Keratinocyte (primary cell): ENCODE results near the gene VSIR. TPM values are rescaled to one million over a fixed set of nuclear protein-coding genes. Genes with fewer than 3 reads are reported as not detected.
A peak's percentile ranks its signal among the peaks of the same experiment; 100 is the strongest.

Experiments used
- DNase-seq: peaks from one replicate; pipeline ENCODE4 v3.0.0-alpha.2; 2011; ENCODE audit warnings: low read depth, missing footprints, low spot score
- FAIRE-seq: peaks from 2 replicates; lab custom pipeline; 2011; peaks lifted over from hg19 to GRCh38; lab: Jason Lieb, UNC
- H2AFZ ChIP-seq: 2 replicates; pipeline ENCODE4 v1.6.0; 2012; ENCODE audit warnings: low read length, control low read depth, inconsistent platforms; ENCODE audit not compliant: control insufficient read depth
- H3K27ac ChIP-seq: 2 replicates; pipeline ENCODE4 v1.5.1; 2011; ENCODE audit warnings: low read length; ENCODE audit not compliant: control insufficient read depth, insufficient read depth
- H3K27me3 ChIP-seq: 3 replicates; pipeline ENCODE4 v1.6.0; 2011; ENCODE audit warnings: low read length; ENCODE audit not compliant: control insufficient read depth, insufficient read depth; ENCODE audit errors: extremely low read depth
- H3K36me3 ChIP-seq, 2 experiments: 2 replicates in 1 of 2; 3 replicates in 1 of 2; pipeline ENCODE4 v1.5.1; 2011; ENCODE audit warnings: low read length in 2 of 2, mild to moderate bottlenecking in 1 of 2; ENCODE audit not compliant: control insufficient read depth in 2 of 2, insufficient read depth in 2 of 2; ENCODE audit errors: extremely low read depth in 1 of 2
- H3K4me1 ChIP-seq: 3 replicates; pipeline ENCODE4 v1.5.1; 2011; ENCODE audit warnings: low read length; ENCODE audit not compliant: control insufficient read depth, insufficient read depth; ENCODE audit errors: extremely low read depth
- H3K4me2 ChIP-seq: 3 replicates; pipeline ENCODE4 v1.6.0; 2011; ENCODE audit warnings: low read depth, low read length; ENCODE audit not compliant: control insufficient read depth, insufficient read depth; ENCODE audit errors: extremely low read depth
- H3K4me3 ChIP-seq, 3 experiments: fragments of 200-600 bp in 1 of 3; sonication (generic) in 1 of 3; 2 replicates in 2 of 3; 3 replicates in 1 of 3; pipeline ENCODE4 v1.5.1; 2011 to 2016; ENCODE audit warnings: low read length in 3 of 3, mild to moderate bottlenecking in 3 of 3, control low read depth in 2 of 3, inconsistent platforms in 1 of 3, low read depth in 1 of 3, mixed read lengths in 1 of 3, mixed run types in 1 of 3, moderate library complexity in 1 of 3; ENCODE audit not compliant: control insufficient read depth in 2 of 3, insufficient read depth in 2 of 3; ENCODE audit errors: extremely low read depth in 1 of 3
- H3K79me2 ChIP-seq: 2 replicates; pipeline ENCODE4 v1.6.0; 2012; ENCODE audit warnings: low read length; ENCODE audit not compliant: control insufficient read depth, insufficient read depth
- H3K9ac ChIP-seq: 3 replicates; pipeline ENCODE4 v1.6.0; 2011; ENCODE audit warnings: low read length; ENCODE audit not compliant: control insufficient read depth, insufficient read depth; ENCODE audit errors: extremely low read depth
- H3K9me1 ChIP-seq: 3 replicates; pipeline ENCODE4 v1.6.0; 2011; ENCODE audit warnings: low read length; ENCODE audit not compliant: control insufficient read depth, insufficient read depth; ENCODE audit errors: extremely low read depth
- H3K9me3 ChIP-seq: 2 replicates; pipeline ENCODE4 v1.5.1; 2012; ENCODE audit warnings: low read depth, low read length; ENCODE audit not compliant: control insufficient read depth
- H4K20me1 ChIP-seq: 3 replicates; pipeline ENCODE4 v1.6.0; 2011; ENCODE audit warnings: low read length; ENCODE audit not compliant: control insufficient read depth, insufficient read depth; ENCODE audit errors: extremely low read depth
- EZH2 ChIP-seq: IDR thresholded peaks from one replicate; pipeline ENCODE4 v1.6.1; 2012; ENCODE audit warnings: inconsistent platforms, mild to moderate bottlenecking, low read length, moderate library complexity
- dilution Hi-C: fragments of 300-500 bp; cut with MboI; formaldehyde crosslinking; loops from one replicate; pipeline ENCODE4 v1.7.0; 2020; ENCODE audit warnings: low sequenced_read_pairs; ENCODE audit not compliant: extremely low pct_ligation_motif_present
- polyA plus RNA-seq, 5 experiments: library from polyadenylated mRNA; depleted of rRNA in 3 of 5; stranded (reverse) in 3 of 5; stranded (forward) in 1 of 5; unstranded in 1 of 5; fragments of >200 nt; gene quantifications; 1 replicate in 1 of 5; 2 replicates in 3 of 5; 3 replicates in 1 of 5; pipeline versions ENCODE4 v1.2.1 to v1.2.3, GENCODE V29; 2011 to 2012; ENCODE audit warnings: missing spikeins in 2 of 5, low read depth in 1 of 5, low replicate concordance in 1 of 5
- TF ChIP-seq, protein P1 (sequence below), 3 experiments: IDR thresholded peaks in 1 of 3; conservative IDR thresholded peaks in 1 of 3; optimal IDR thresholded peaks in 1 of 3; 2 replicates in 2 of 3; 3 replicates in 1 of 3; pipeline versions ENCODE3 to v1.5.1; 2011; ENCODE audit warnings: low read length in 3 of 3, mild to moderate bottlenecking in 3 of 3, moderate library complexity in 2 of 3, control low read depth in 1 of 3, inconsistent platforms in 1 of 3; ENCODE audit not compliant: insufficient read depth in 2 of 3; ENCODE audit errors: extremely low read depth in 1 of 3

VSIR gene
- polyA plus RNA-seq, 1 donor (not counting 4 experiments of a cell fraction or from before 2014, with no cell fraction given): 8.1 TPM

DNA sequence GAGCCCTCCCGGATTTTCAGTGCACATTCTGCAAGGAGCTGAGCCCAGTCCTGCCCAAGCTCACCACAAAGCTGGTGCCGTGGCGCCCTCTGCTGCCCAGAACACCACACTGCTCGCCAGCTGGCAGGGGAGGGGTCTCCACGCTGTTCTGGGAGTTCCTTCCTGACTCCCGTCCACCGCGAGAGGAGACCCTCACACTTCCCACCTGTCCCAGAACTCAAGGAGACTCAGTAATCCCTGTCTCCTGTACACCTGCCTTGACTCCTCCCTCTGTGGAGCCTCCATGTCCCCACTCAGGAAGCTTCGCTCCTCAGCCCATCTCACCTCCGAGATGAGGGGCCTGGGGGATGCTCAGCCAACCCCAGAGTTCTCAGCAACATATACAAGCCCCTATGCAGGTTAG is 65.0 kb downstream of the VSIR start:
- H3K4me2 ChIP-seq: no peak overlapping the region
- H3K4me3 ChIP-seq: no peak overlapping the region
- DNase-seq: no peak
- peaks cover 16% of the 10 kb centered on the region for H3K4me1 ChIP-seq
- H4K20me1 ChIP-seq: no peaks in the 10 kb centered on the region
- H3K27me3 ChIP-seq: no peaks in the 10 kb centered on the region
- dilution Hi-C loops: no loop called here
- no peak for FAIRE-seq
- no peaks in the 10 kb centered on the region for H3K9me3 ChIP-seq
- TF ChIP-seq EZH2: no peak
- TF ChIP-seq, protein P1, sequence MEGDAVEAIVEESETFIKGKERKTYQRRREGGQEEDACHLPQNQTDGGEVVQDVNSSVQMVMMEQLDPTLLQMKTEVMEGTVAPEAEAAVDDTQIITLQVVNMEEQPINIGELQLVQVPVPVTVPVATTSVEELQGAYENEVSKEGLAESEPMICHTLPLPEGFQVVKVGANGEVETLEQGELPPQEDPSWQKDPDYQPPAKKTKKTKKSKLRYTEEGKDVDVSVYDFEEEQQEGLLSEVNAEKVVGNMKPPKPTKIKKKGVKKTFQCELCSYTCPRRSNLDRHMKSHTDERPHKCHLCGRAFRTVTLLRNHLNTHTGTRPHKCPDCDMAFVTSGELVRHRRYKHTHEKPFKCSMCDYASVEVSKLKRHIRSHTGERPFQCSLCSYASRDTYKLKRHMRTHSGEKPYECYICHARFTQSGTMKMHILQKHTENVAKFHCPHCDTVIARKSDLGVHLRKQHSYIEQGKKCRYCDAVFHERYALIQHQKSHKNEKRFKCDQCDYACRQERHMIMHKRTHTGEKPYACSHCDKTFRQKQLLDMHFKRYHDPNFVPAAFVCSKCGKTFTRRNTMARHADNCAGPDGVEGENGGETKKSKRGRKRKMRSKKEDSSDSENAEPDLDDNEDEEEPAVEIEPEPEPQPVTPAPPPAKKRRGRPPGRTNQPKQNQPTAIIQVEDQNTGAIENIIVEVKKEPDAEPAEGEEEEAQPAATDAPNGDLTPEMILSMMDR (optimal IDR thresholded peaks at IDR 0.05 in 1 of 3, IDR thresholded peaks at IDR 0.05 in 1 of 3, conservative IDR thresholded peaks at IDR 0.05 in 1 of 3; ENCODE audit: extremely low read depth in 1 of 3, insufficient read depth in 2 of 3, low read length in 3 of 3): peak; percentile 86 to 96 (median 95)
- no peaks in the 10 kb centered on the region for H3K36me3 ChIP-seq
- H2AFZ ChIP-seq: no peak overlapping the region
- no peak overlapping the region for H3K27ac ChIP-seq
- no peaks in the 10 kb centered on the region for H3K79me2 ChIP-seq
- no peak overlapping the region for H3K9ac ChIP-seq
- H3K9me1 ChIP-seq: no peaks in the 10 kb centered on the region

DNA sequence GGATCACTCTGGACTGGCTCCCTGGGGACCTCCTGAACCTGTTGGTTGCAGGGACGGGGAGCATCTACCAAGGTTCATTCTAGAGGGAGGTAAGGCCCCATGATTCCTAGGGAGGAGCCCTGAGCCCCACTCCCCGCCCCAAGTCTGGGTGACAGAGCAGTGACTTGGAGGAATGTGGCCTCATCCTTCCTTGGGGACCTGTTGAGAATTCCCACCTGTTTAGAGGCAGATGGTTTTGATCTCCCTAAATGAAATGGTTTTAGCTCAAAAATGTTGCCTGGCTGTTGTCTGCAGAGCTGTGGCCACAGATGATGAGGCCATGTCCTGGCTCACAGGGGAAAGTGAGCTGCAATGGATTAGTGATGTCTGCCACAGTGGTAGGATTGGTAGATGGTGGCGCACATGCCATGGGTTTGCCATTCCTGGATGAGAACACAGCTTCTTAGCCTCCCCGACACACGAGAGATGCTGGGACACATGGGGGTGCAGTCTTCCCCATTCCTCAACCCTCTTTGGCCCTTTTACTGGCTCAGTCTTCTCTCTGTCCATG is 66.0 kb downstream of the VSIR start:
- Histone ChIP-seq H3K4me3 (no peak overlapping the region), H3K4me2 (no peak overlapping the region), H3K9ac (no peak overlapping the region), H3K9me3 (no peaks in the 10 kb centered on the region), H4K20me1 (no peaks in the 10 kb centered on the region), H3K9me1 (no peaks in the 10 kb centered on the region), H3K4me1 (peaks cover 11% of the 10 kb centered on the region), H3K79me2 (no peaks in the 10 kb centered on the region), H3K36me3 (no peaks in the 10 kb centered on the region), H2AFZ (no peak overlapping the region), H3K27me3 (no peaks in the 10 kb centered on the region), H3K27ac (no peak overlapping the region)
- DNase-seq (no peak), FAIRE-seq (no peak)
- dilution Hi-C loops: no loop called here
- TF ChIP-seq, protein P1 (optimal IDR thresholded peaks at IDR 0.05 in 1 of 3, IDR thresholded peaks at IDR 0.05 in 1 of 3, conservative IDR thresholded peaks at IDR 0.05 in 1 of 3; ENCODE audit: extremely low read depth in 1 of 3, insufficient read depth in 2 of 3, low read length in 3 of 3): no peak
- TF ChIP-seq EZH2: no peak
